ENCODE data around the gene ZNG1E.
"Not testable (repeated sequence)": the region's sequence is repeated elsewhere in the genome, so short reads cannot be mapped to it uniquely, and the experiment has no call there.

The ZNG1E gene

GRCh38 chr9:65675589-65676021 is at the start of gene ZNG1E:
ZNG1E (plus strand) TSS chr9:65675928; CDS start chr9:65675977, 49 bp downstream.
- DNase-seq, result not testable (repeated sequence)

DNA sequence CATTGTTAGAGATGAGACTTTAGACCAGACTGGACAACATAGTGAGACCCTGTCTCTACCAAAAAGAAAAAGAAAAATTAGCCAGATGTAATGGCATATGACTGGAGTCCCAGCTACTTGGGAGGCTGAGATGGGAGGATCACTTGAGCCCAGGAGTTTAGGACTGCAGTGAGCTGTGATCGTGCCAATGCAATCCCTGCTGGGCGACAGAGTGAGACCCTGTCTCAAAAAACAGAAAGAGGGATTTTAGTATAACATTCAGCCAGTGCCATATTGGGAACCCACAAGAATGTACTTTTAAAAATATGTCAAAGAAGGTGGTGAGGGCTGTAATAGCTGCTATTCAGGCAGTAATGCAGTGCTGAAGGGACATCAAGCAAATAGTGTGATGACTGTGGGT is 2.1 kb upstream of the ZNG1E start:
- DNase-seq, result not testable (repeated sequence)

GRCh38 chr9:65675018-65675417 is 710 bp upstream of the ZNG1E start:
- not testable (repeated sequence) for DNase-seq

- not testable (repeated sequence) for DNase-seq
Observed at GRCh38 chr9:65676389-65676788, 661 bp downstream of the ZNG1E start.

DNA sequence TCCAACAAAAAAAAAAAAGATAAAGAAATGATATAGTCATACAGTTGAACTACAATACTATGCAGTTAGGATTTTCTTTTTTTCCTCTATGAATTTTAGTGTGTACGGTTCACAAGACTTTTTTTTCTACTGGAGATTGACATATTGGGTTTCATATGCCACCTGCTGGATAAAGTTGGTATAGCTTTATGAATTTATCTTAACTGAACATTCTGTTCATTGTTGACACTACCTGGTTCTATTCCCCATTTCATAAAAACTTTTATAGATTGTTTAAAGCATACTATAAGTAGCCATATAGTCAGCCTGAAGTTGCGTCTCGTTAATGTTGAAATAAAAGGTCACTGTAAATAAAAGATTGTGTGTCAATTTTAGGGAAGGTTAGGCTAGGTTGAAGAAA is 2.8 kb downstream of the ZNG1E start:
- DNase-seq, result not testable (repeated sequence)

DNA sequence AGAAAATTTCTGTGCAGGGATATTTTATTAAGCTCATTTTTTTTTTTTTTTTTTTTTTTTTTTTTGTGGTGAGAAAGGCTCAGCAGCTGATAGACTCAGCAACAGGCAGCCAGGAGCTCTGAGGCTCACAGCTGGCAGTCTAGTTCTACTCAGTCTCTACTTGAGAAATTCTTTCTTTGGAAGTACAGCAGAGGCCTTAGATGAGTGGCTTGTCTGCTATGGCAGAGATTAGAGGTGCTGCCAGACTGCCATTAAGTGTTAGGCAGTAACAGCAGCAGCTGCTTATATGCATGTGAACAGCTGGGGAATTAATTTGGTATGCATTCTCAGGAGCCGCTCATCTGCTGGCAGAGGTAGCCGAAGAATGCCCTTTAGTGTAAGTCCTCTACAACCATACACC is 27.8 kb downstream of the ZNG1E start:
- DNase-seq, result not testable (repeated sequence)

DNA sequence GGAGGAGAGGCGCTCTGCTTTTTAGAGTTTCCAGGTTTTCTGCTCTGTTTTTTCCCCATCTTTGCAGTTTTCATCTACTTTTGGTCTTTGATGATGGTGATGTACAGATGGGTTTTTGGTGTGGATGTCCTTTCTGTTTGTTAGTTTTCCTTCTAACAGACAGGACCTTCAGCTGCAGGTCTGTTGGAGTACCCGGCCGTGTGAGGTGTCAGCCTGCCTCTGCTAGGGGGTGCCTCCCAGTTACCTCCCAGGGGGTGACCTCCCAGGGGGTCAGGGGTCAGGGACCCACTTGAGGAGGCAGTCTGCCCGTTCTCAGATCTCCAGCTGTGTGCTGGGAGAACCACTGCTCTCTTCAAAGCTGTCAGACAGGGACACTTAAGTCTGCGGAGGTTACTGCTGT is 38.7 kb downstream of the ZNG1E start:
- DNase-seq, result not testable (repeated sequence)

DNA sequence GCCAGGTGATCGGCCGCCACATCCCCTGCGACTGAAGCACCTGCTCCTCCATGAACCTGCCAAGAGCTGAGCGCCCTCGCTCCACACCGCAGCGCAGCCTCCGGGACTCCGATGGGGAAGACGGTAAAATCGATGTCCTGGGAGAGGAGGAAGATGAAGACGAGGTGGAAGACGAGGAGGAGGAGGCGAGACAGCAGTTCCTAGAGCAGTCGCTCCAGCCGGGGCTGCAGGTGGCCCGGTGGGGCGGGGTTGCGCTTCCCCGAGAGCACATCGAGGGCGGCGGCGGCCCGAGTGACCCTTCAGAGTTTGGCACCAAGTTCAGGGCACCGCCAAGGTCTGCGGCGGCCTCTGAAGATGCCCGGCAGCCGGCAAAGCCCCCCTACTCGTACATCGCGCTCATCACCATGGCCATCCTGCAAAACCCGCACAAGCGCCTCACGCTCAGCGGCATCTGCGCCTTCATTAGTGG is 61.4 kb downstream of the ZNG1E start, which contains the start of gene FOXD4L4:
Gene FOXD4L4, plus strand, starts transcription at position 51 of the 469 bp plus-strand sequence. Its CDS starts 0 bp downstream, at position 51.
- not testable (repeated sequence) for DNase-seq

DNA sequence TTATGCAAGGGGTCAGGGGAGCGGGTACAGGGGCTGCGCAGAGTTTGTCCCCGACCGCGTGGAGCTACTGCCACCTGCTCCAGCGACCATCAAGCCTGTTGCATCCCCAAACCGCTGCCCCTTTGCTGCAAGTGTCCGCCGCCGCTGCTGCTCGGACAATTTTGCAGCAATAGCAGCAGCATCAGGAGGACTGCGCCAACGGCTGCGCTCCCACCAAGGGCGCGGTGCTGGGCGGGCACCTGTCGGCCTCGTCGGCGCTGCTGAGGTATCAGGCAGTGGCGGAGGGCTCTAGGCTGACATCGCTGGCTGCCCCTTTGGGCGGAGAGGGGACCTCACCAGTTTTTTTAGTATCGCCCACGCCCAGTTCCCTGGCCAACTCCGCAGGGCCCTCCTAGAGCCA is 62.4 kb downstream of the ZNG1E start:
- not testable (repeated sequence) for DNase-seq
